Activated CD8-positive, alpha-beta T cell treated with anti-CD3 and anti-CD28 coated beads for 36 hours (primary cell): Measurements from ENCODE around the gene HEXA. TPM values are rescaled to one million over a fixed set of nuclear protein-coding genes. Genes with fewer than 3 reads are reported as not detected.

Experiments used
- ATAC-seq: fragments of 200-7000 bp; cut with Tn5 transposase; one replicate; pipeline ENCODE4 v1.10.0; 2021; ENCODE audit warnings: mild to moderate bottlenecking, moderate library complexity
- CTCF ChIA-PET: fragments of 350-600 bp; sonication (Branson Sonifier 250); formaldehyde crosslinking; loops from one replicate; lab custom pipeline; 2021; ENCODE audit warnings: antibody characterized with exemption; lab: Charles Lee
- POLR2A ChIA-PET: fragments of 350-600 bp; sonication (Branson Sonifier 250); formaldehyde crosslinking; loops from one replicate; lab custom pipeline; 2021; ENCODE audit warnings: antibody characterized with exemption; lab: Charles Lee
- DNase-seq: peaks from one replicate; pipeline ENCODE4 v3.0.0-alpha.2; 2020
- H3K27ac Mint-ChIP-seq: one replicate; pipeline ENCODE4 v1.8.0; 2021; ENCODE audit warnings: mild to moderate bottlenecking, mixed read lengths
- H3K27me3 Mint-ChIP-seq: one replicate; pipeline ENCODE4 v1.8.0; 2021; ENCODE audit warnings: mixed read lengths
- H3K36me3 Mint-ChIP-seq: one replicate; pipeline ENCODE4 v1.8.0; 2021; ENCODE audit warnings: low read depth, mixed read lengths
- H3K4me1 Mint-ChIP-seq: one replicate; pipeline ENCODE4 v1.8.0; 2021; ENCODE audit warnings: low read depth, mixed read lengths
- H3K4me3 Mint-ChIP-seq: one replicate; pipeline ENCODE4 v1.8.0; 2021; ENCODE audit warnings: mild to moderate bottlenecking, moderate library complexity, mixed read lengths
- H3K9me3 Mint-ChIP-seq: one replicate; pipeline ENCODE4 v1.8.0; 2021; ENCODE audit warnings: mixed read lengths
- CTCF ChIP-seq: fragments of 200-600 bp; IDR thresholded peaks from one replicate; pipeline ENCODE4 v1.8.0; 2022; ENCODE audit warnings: antibody characterized with exemption, mild to moderate bottlenecking
- intact Hi-C: fragments of 100-400 bp; cut with micrococcal nuclease; formaldehyde crosslinking; loops from one replicate; pipeline ENCODE4 v1.10.0; 2022
- total RNA-seq, 2 experiments: library from RNA; stranded (reverse); gene quantifications; one replicate each; pipeline ENCODE4 v1.2.3, GENCODE V29; 2021

HEXA gene
- total RNA-seq, 2 experiments from 2014 or later, result 55.8 to 66.8 TPM

- no peaks in the 10 kb centered on the region for H3K9me3 Mint-ChIP-seq
- no peak for DNase-seq
- H3K4me1 Mint-ChIP-seq, result no peaks in the 10 kb centered on the region
- no peaks in the 10 kb centered on the region for H3K27me3 Mint-ChIP-seq
- ChIA-PET CTCF (interaction anchor here (0.7 to 0.9 kb wide), 2 partner anchors 26 to 27 kb away, joined by 3 to 4 read pairs; no protein-coding TSS in a partner anchor), POLR2A (no interaction called here)
- ATAC-seq, result no peak
- peaks cover 2% of the 10 kb centered on the region for H3K36me3 Mint-ChIP-seq
- intact Hi-C loops, result no loop called here
- no peak for TF ChIP-seq CTCF
- H3K27ac Mint-ChIP-seq, result no peak overlapping the region
- H3K4me3 Mint-ChIP-seq, result no peak overlapping the region
Measured at GRCh38 chr15:72339777-72340177, 36.0 kb downstream of the HEXA start.

- no peak overlapping the region for H3K4me3 Mint-ChIP-seq
- ChIA-PET POLR2A (no interaction called here), CTCF (interaction anchor here (0.9 kb wide), 3 partner anchors 18 to 26 kb away, joined by 3 to 4 read pairs (median 3); no protein-coding TSS in a partner anchor)
- peaks cover 2% of the 10 kb centered on the region for H3K36me3 Mint-ChIP-seq
- no peak overlapping the region for H3K27ac Mint-ChIP-seq
- no peaks in the 10 kb centered on the region for H3K27me3 Mint-ChIP-seq
- no peak for TF ChIP-seq CTCF
- intact Hi-C loops, result no loop called here
- no peaks in the 10 kb centered on the region for H3K4me1 Mint-ChIP-seq
- DNase-seq (no peak), ATAC-seq (no peak)
- no peaks in the 10 kb centered on the region for H3K9me3 Mint-ChIP-seq
Measured at GRCh38 chr15:72338617-72339321, 37.0 kb downstream of the HEXA start.

- no peaks in the 10 kb centered on the region for H3K36me3 Mint-ChIP-seq
- intact Hi-C loops, result no loop called here
- TF ChIP-seq CTCF, result no peak
- no peaks in the 10 kb centered on the region for H3K27me3 Mint-ChIP-seq
- no peaks in the 10 kb centered on the region for H3K4me1 Mint-ChIP-seq
- ATAC-seq (no peak), DNase-seq (no peak)
- ChIA-PET CTCF (interaction anchor here (0.9 kb wide), 1 partner anchor 26 kb away, joined by 3 read pairs; no protein-coding TSS in a partner anchor), POLR2A (no interaction called here)
- no peaks in the 10 kb centered on the region for H3K9me3 Mint-ChIP-seq
- no peak overlapping the region for H3K4me3 Mint-ChIP-seq
- no peak overlapping the region for H3K27ac Mint-ChIP-seq
Measured at GRCh38 chr15:72338148-72338547, 37.7 kb downstream of the HEXA start.

GRCh38 chr15:72334842-72335241 is 41.0 kb downstream of the HEXA start:
- ChIA-PET POLR2A (no interaction called here), CTCF (no interaction called here)
- Mint-ChIP-seq H3K4me1 (no peaks in the 10 kb centered on the region), H3K27me3 (no peaks in the 10 kb centered on the region), H3K9me3 (no peaks in the 10 kb centered on the region), H3K27ac (no peak overlapping the region), H3K36me3 (peaks cover 3% of the 10 kb centered on the region), H3K4me3 (no peak overlapping the region)
- ATAC-seq (no peak), DNase-seq (no peak)
- intact Hi-C loops, result no loop called here
- no peak for TF ChIP-seq CTCF

- POLR2A ChIA-PET, result interaction anchor here (1.4 kb wide), 1 partner anchor 17 kb away, joined by 3 read pairs; no protein-coding TSS in a partner anchor
- no peak overlapping the region for H3K27ac Mint-ChIP-seq
- H3K4me1 Mint-ChIP-seq, result no peaks in the 10 kb centered on the region
- ATAC-seq (no peak), DNase-seq (no peak)
- no peaks in the 10 kb centered on the region for H3K9me3 Mint-ChIP-seq
- peaks cover 15% of the 10 kb centered on the region for H3K36me3 Mint-ChIP-seq
- no peak for TF ChIP-seq CTCF
- CTCF ChIA-PET, result interaction anchor here (2.9 kb wide), 1 partner anchor 18 kb away, joined by 10 read pairs; no protein-coding TSS in a partner anchor
- no peak overlapping the region for H3K4me3 Mint-ChIP-seq
- intact Hi-C loops, result no loop called here
- no peaks in the 10 kb centered on the region for H3K27me3 Mint-ChIP-seq
Measured at GRCh38 chr15:72331021-72331420, 44.8 kb downstream of the HEXA start.
